EL (cell line): Measurements from ENCODE around the gene HOXD10.

Source experiments
- DNase-seq: peaks from one replicate; pipeline ENCODE4 v3.0.0-alpha.2; 2016

HOXD10 gene

GRCh38 chr2:176123411-176124109 is 7.0 kb downstream of the HOXD10 start:
- no peak for DNase-seq

- no peak for DNase-seq
These were observed 7.8 kb downstream of the HOXD10 start for GRCh38 chr2:176124110-176124946.

- no peak for DNase-seq
These were observed 8.6 kb downstream of the HOXD10 start for GRCh38 chr2:176124947-176125771.

GRCh38 chr2:176125772-176126054 is 9.1 kb downstream of the HOXD10 start:
- DNase-seq, result no peak

GRCh38 chr2:176126929-176127773 is 10.6 kb downstream of the HOXD10 start:
- DNase-seq, result peak; percentile 55

- no peak for DNase-seq
These were observed 11.1 kb downstream of the HOXD10 start for GRCh38 chr2:176127774-176128072.

- no peak for DNase-seq
These were observed 11.8 kb downstream of the HOXD10 start for GRCh38 chr2:176128172-176128981.

GRCh38 chr2:176128982-176129796 is 12.6 kb downstream of the HOXD10 start, which contains the start of gene HOXD8:
HOXD8 (plus strand) TSS chr2:176129705; CDS start chr2:176130367, 662 bp downstream.
- peak; percentile 78 for DNase-seq

- peak; percentile 49 for DNase-seq
These were observed 13.2 kb downstream of the HOXD10 start for GRCh38 chr2:176129813-176130146.

- DNase-seq, result peak; percentile 52
These were observed 13.8 kb downstream of the HOXD10 start for GRCh38 chr2:176130147-176130956.

- no peak for DNase-seq
These were observed 14.6 kb downstream of the HOXD10 start for GRCh38 chr2:176130957-176131847.

- DNase-seq, result no peak
These were observed 15.2 kb downstream of the HOXD10 start for GRCh38 chr2:176131848-176132158.

GRCh38 chr2:176132205-176133171 is 15.9 kb downstream of the HOXD10 start:
- DNase-seq, result peak; percentile 36

- DNase-seq, result no peak
These were observed 16.8 kb downstream of the HOXD10 start for GRCh38 chr2:176133389-176133788.

- no peak for DNase-seq
These were observed 17.5 kb downstream of the HOXD10 start for GRCh38 chr2:176134035-176134434.

GRCh38 chr2:176135035-176135440 is 18.5 kb downstream of the HOXD10 start:
- peak; percentile 49 for DNase-seq

- DNase-seq, result peak; percentile 57
These were observed 20.0 kb downstream of the HOXD10 start for GRCh38 chr2:176136374-176137251.
